Osteoblast (primary cell): ENCODE results near the gene THTPA. TPM values are rescaled to one million over a fixed set of nuclear protein-coding genes. Genes with fewer than 3 reads are reported as not detected.
A peak's percentile ranks its signal among the peaks of the same experiment; 100 is the strongest.

Experiments
- DNase-seq: peaks from one replicate; pipeline ENCODE4 v3.0.0; 2011; ENCODE audit warnings: low spot score, mixed read lengths; ENCODE audit not compliant: insufficient read length; ENCODE audit errors: missing footprints
- H2AFZ ChIP-seq: 2 replicates; pipeline ENCODE4 v1.6.0; 2011; ENCODE audit warnings: mild to moderate bottlenecking, low read length
- H3K27ac ChIP-seq: 2 replicates; pipeline ENCODE4 v1.5.1; 2011; ENCODE audit warnings: mild to moderate bottlenecking, low read depth, low read length, moderate library complexity
- H3K27me3 ChIP-seq: 2 replicates; pipeline ENCODE4 v1.6.0; 2012; ENCODE audit warnings: mild to moderate bottlenecking, control low read depth, inconsistent platforms, low read length, moderate library complexity; ENCODE audit not compliant: insufficient read depth
- H3K36me3 ChIP-seq: 2 replicates; pipeline ENCODE4 v1.5.1; 2011; ENCODE audit warnings: mild to moderate bottlenecking, low read length, control low read depth, moderate library complexity; ENCODE audit not compliant: insufficient read depth
- H3K4me1 ChIP-seq: 2 replicates; pipeline ENCODE4 v1.5.1; 2011; ENCODE audit warnings: mild to moderate bottlenecking, low read length, control low read depth, moderate library complexity; ENCODE audit not compliant: insufficient read depth
- H3K4me2 ChIP-seq: 2 replicates; pipeline ENCODE4 v1.6.0; 2011; ENCODE audit warnings: mild to moderate bottlenecking, low read length; ENCODE audit not compliant: insufficient read depth
- H3K4me3 ChIP-seq: fragments of 200-600 bp; sonication (generic); 3 replicates; pipeline ENCODE4 v1.5.1; 2012; ENCODE audit warnings: mild to moderate bottlenecking, low read length, inconsistent platforms; ENCODE audit not compliant: insufficient read depth
- H3K79me2 ChIP-seq: 2 replicates; pipeline ENCODE4 v1.6.0; 2012; ENCODE audit warnings: mild to moderate bottlenecking, low read length, control low read depth, inconsistent platforms; ENCODE audit not compliant: insufficient read depth
- H3K9me3 ChIP-seq: 2 replicates; pipeline ENCODE4 v1.5.1; 2011; ENCODE audit warnings: low read depth, low read length, control low read depth
- H4K20me1 ChIP-seq: 2 replicates; pipeline ENCODE4 v1.6.0; 2012; ENCODE audit warnings: mild to moderate bottlenecking, low read length, control low read depth; ENCODE audit not compliant: insufficient read depth
- total RNA-seq: library from RNA; depleted of rRNA; stranded (reverse); fragments of >200 nt; gene quantifications from 2 replicates; pipeline ENCODE4 v1.2.3, GENCODE V29; 2012
- TF ChIP-seq, protein P1 (sequence below): IDR thresholded peaks from 2 replicates; pipeline ENCODE4 v1.5.1; 2011; ENCODE audit warnings: mild to moderate bottlenecking, low read depth, low read length, moderate library complexity; ENCODE audit errors: extremely low read depth

THTPA gene
- total RNA-seq, 1 donor = 27.5 TPM

DNA sequence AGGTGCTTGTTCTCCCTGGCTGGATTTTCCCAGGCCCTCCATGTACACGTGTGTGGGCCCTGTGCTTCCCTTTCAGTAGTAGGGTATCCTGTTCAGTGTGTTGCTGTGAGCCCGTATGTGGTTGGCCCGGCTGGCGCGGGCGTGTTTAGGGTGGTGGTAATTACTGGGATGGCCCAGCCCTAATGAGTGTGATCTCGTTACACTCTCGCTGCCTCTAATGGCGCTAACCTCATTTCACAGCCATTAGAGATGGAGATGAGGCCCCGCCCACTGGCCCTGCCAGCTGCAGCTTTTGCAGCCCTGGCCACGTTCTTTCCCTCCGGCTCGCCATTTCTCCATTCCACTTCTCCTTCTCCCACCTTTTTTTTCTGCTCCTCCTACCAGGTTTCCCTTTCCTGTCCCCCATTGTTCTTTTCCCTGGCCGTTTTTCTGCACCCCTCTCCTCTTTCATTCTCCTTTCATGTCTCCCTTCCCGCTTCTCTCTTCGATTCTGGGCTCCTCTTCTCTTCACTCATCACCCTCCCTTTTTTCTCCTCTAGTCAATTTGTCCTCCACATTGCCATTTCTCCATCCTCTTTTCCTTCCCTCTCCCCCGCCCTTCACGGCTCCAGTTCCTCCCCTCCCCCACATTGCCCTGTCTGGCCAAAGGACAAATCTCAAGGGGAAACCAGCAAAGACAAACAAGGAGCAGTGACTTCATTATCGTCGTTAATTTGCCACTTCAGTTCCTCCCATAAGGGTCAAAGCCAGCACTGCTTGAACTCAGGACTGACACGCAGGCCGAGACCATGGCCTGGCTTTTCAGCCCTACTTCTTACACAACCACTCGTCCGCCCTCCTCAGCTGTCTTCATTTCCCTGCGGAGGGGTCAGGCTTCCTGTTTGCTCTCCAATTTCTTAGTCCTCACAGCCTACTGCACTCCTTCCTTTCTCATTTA is 11.3 kb upstream of the THTPA start:
- Histone ChIP-seq H3K9me3 (no peaks in the 10 kb centered on the region), H2AFZ (peak overlapping the region; percentile 63), H3K4me1 (peaks cover 31% of the 10 kb centered on the region), H3K27me3 (no peaks in the 10 kb centered on the region), H4K20me1 (no peaks in the 10 kb centered on the region), H3K27ac (peak overlapping the region; percentile 26), H3K4me2 (no peak overlapping the region), H3K79me2 (no peaks in the 10 kb centered on the region), H3K36me3 (peaks cover 5% of the 10 kb centered on the region), H3K4me3 (no peak overlapping the region)
- TF ChIP-seq, protein P1, sequence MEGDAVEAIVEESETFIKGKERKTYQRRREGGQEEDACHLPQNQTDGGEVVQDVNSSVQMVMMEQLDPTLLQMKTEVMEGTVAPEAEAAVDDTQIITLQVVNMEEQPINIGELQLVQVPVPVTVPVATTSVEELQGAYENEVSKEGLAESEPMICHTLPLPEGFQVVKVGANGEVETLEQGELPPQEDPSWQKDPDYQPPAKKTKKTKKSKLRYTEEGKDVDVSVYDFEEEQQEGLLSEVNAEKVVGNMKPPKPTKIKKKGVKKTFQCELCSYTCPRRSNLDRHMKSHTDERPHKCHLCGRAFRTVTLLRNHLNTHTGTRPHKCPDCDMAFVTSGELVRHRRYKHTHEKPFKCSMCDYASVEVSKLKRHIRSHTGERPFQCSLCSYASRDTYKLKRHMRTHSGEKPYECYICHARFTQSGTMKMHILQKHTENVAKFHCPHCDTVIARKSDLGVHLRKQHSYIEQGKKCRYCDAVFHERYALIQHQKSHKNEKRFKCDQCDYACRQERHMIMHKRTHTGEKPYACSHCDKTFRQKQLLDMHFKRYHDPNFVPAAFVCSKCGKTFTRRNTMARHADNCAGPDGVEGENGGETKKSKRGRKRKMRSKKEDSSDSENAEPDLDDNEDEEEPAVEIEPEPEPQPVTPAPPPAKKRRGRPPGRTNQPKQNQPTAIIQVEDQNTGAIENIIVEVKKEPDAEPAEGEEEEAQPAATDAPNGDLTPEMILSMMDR = no peak
- peak; percentile 58 for DNase-seq

DNA sequence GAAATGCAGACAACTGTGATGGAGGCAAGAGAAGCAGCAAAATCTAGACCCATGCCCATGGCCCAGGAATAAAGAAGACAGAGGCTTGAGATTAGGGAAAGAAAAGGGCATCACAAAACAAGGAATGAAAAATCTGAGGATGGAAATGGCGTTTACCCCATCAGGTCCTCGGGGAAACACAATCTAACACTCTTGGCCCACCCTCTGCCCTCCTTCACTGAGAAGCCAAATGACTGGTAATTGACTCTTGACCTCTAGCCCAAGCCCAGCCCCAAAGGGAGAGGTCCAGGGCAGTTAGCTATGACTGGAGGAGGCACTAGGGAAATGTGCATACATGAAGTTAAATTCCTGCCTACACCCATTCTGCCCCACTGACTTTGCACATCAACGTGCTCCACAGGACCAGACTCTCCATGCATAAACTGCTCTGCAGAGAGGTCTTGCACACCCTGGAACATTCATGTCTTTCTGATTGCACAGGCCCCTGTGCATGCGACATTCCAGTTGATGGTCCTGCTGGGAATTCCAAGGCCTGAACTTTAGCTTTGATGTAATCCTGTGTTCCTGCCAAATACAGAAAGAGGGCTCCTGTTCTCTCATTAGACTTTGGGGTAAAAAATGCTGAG is 10.2 kb upstream of the THTPA start:
- Histone ChIP-seq H3K79me2 (no peaks in the 10 kb centered on the region), H3K36me3 (peaks cover 5% of the 10 kb centered on the region), H2AFZ (no peak overlapping the region), H3K9me3 (no peaks in the 10 kb centered on the region), H3K4me2 (no peak overlapping the region), H3K27me3 (no peaks in the 10 kb centered on the region), H3K27ac (peak overlapping the region; percentile 26), H3K4me1 (peaks cover 34% of the 10 kb centered on the region), H4K20me1 (no peaks in the 10 kb centered on the region), H3K4me3 (no peak overlapping the region)
- peak; percentile 60 for DNase-seq
- TF ChIP-seq, protein P1 = no peak

DNA sequence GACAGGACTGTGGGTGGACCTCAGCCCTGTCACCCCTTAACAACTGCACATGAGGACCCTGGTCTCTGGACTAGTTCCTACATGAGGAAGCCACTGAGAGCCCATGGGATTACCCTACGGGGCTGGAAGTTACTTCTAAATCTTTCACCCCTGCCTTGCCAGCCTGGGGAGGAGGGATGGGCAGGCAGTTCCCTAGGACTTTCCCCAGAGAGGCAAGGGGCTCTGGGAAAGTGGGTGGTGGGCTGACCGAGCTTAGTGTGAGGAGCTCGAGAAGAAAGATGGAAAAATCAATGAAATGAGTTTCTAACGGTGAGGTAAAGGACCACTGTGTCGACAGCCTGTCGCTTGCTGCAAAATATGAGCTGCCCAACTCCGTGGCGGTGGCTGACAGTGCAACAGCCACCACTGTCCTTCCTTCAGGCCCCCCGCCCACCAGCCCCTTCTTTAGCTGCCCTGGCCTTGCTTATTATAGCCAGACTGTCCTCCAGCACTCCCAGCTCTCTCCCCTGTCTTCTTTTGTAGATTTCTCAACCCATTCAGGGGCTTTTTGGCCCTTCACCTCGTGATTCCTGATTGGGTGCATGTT is 9.5 kb upstream of the THTPA start:
- Histone ChIP-seq H3K4me3 (no peak overlapping the region), H3K27me3 (no peaks in the 10 kb centered on the region)

More for the DNA sequence above, 9.5 kb upstream of the THTPA start:
- Histone ChIP-seq H3K4me2 (no peak overlapping the region), H3K4me1 (peaks cover 38% of the 10 kb centered on the region), H4K20me1 (no peaks in the 10 kb centered on the region), H3K9me3 (no peaks in the 10 kb centered on the region), H3K79me2 (no peaks in the 10 kb centered on the region), H3K27ac (no peak overlapping the region), H2AFZ (no peak overlapping the region), H3K36me3 (peaks cover 5% of the 10 kb centered on the region)
- TF ChIP-seq, protein P1 = no peak
- DNase-seq = no peak
